Caco-2 (cell line): ENCODE results near the gene PDGFD. TPM values are rescaled to one million over a fixed set of nuclear protein-coding genes. Genes with fewer than 3 reads are reported as not detected.

Source experiments
- BruUV-seq: library from RNA; stranded (reverse); fragments of 400-500 nt; replicated peaks from 2 replicates; lab custom pipeline; 2021; lab: Mats Ljungman, UMichigan
- CTCF ChIA-PET: fragments of 300-600 bp; sonication (Branson Sonifier 250); formaldehyde crosslinking; loops from one replicate; lab custom pipeline; 2022; ENCODE audit warnings: antibody characterized with exemption; lab: Charles Lee
- POLR2A ChIA-PET: fragments of 300-600 bp; sonication (Branson Sonifier 250); formaldehyde crosslinking; loops from one replicate; lab custom pipeline; 2022; ENCODE audit warnings: antibody characterized with exemption; lab: Charles Lee
- DNase-seq, 2 experiments: peaks; one replicate each; pipeline versions ENCODE4 v3.0.0 to v3.0.0-alpha.2; 2020 to 2022
- H3K27me3 ChIP-seq: replicated peaks from 2 replicates; pipeline ENCODE4 v1.6.0; 2011; ENCODE audit warnings: low read length; ENCODE audit not compliant: control insufficient read depth, insufficient read depth
- H3K36me3 ChIP-seq: 2 replicates; pipeline ENCODE4 v1.5.1; 2011; ENCODE audit warnings: low read length; ENCODE audit not compliant: control insufficient read depth, insufficient read depth
- H3K4me1 ChIP-seq: fragments of 250-450 bp; sonication (Bioruptor Pico); 2 replicates; pipeline ENCODE4 v1.5.1; 2020; ENCODE audit warnings: mild to moderate bottlenecking
- H3K4me3 ChIP-seq: 2 replicates; pipeline ENCODE4 v1.5.1; 2011; ENCODE audit warnings: low read depth, mild to moderate bottlenecking, control low read depth, low read length
- H3K9me3 ChIP-seq: fragments of 250-450 bp; sonication (Bioruptor Pico); 2 replicates; pipeline ENCODE4 v1.5.1; 2020; ENCODE audit warnings: mild to moderate bottlenecking, moderate library complexity
- H3K27ac Mint-ChIP-seq: one replicate; pipeline ENCODE4 v1.8.0; 2022; ENCODE audit warnings: mixed read lengths; ENCODE audit not compliant: unreplicated experiment
- H3K27me3 Mint-ChIP-seq: one replicate; pipeline ENCODE4 v1.8.0; 2022; ENCODE audit warnings: mixed read lengths; ENCODE audit not compliant: insufficient read depth, unreplicated experiment
- H3K36me3 Mint-ChIP-seq: one replicate; pipeline ENCODE4 v1.8.0; 2022; ENCODE audit warnings: mild to moderate bottlenecking, mixed read lengths; ENCODE audit not compliant: insufficient read depth, unreplicated experiment
- H3K4me1 Mint-ChIP-seq: one replicate; pipeline ENCODE4 v1.8.0; 2022; ENCODE audit warnings: low read depth, mixed read lengths; ENCODE audit not compliant: unreplicated experiment
- H3K4me3 Mint-ChIP-seq: one replicate; pipeline ENCODE4 v1.8.0; 2022; ENCODE audit warnings: mild to moderate bottlenecking, moderate library complexity, mixed read lengths; ENCODE audit not compliant: unreplicated experiment
- H3K9me3 Mint-ChIP-seq: one replicate; pipeline ENCODE4 v1.8.0; 2022; ENCODE audit warnings: mixed read lengths; ENCODE audit not compliant: unreplicated experiment
- CTCF ChIP-seq, 2 experiments: fragments of 200-600 bp in 1 of 2; IDR thresholded peaks; 1 replicate in 1 of 2; 2 replicates in 1 of 2; pipeline versions ENCODE4 v1.5.1 to v1.8.0; 2011 to 2022; ENCODE audit warnings: antibody characterized with exemption in 1 of 2, control low read depth in 1 of 2, inconsistent platforms in 1 of 2, low read depth in 1 of 2, low read length in 1 of 2, mild to moderate bottlenecking in 1 of 2, moderate library complexity in 1 of 2; ENCODE audit not compliant: insufficient read depth in 1 of 2, severe bottlenecking in 1 of 2, unreplicated experiment in 1 of 2
- intact Hi-C: fragments of 100-400 bp; cut with micrococcal nuclease; formaldehyde crosslinking; loops from one replicate; pipeline ENCODE4 v1.10.0; 2022; ENCODE audit not compliant: unreplicated experiment
- total RNA-seq: library from RNA; stranded (reverse); gene quantifications from 2 replicates; pipeline ENCODE4 v1.2.3, GENCODE V29; 2022

The PDGFD gene
- total RNA-seq, 1 experiment from 2014 or later, result not detected

- POLR2A ChIA-PET, result no interaction called here
- H3K4me1 Mint-ChIP-seq, result no peaks in the 10 kb centered on the region
- BruUV-seq, result no TSS peak
- intact Hi-C loops, result no loop called here
- H3K27me3 Mint-ChIP-seq, result peaks cover 6% of the 10 kb centered on the region
- Histone ChIP-seq H3K4me1 (peaks cover under 1% of the 10 kb centered on the region; the same call in 1 of the 2 replicates), H3K36me3 (no peaks in the 10 kb centered on the region), H3K4me3 (no peak overlapping the region), H3K9me3 (no peaks in the 10 kb centered on the region), H3K27me3 (no peaks in the 10 kb centered on the region)
- no peaks in the 10 kb centered on the region for H3K36me3 Mint-ChIP-seq
- no peak for DNase-seq
- CTCF ChIA-PET, result no interaction called here
- no peaks in the 10 kb centered on the region for H3K9me3 Mint-ChIP-seq
- TF ChIP-seq CTCF (IDR thresholded peaks at IDR 0.05; ENCODE audit: insufficient read depth in 1 of 2, low read depth in 1 of 2, low read length in 1 of 2, severe bottlenecking in 1 of 2, unreplicated experiment in 1 of 2), result no peak
- H3K27ac Mint-ChIP-seq, result no peak overlapping the region
- H3K4me3 Mint-ChIP-seq, result no peak overlapping the region
Measured at GRCh38 chr11:104129145-104129544, 34.8 kb downstream of the PDGFD start.

- H3K27me3 Mint-ChIP-seq, result peaks cover 11% of the 10 kb centered on the region
- Histone ChIP-seq H3K4me1 (no peaks in the 10 kb centered on the region), H3K36me3 (no peaks in the 10 kb centered on the region), H3K4me3 (no peak overlapping the region), H3K27me3 (no peaks in the 10 kb centered on the region), H3K9me3 (no peaks in the 10 kb centered on the region)
- TF ChIP-seq CTCF (IDR thresholded peaks at IDR 0.05; ENCODE audit: insufficient read depth in 1 of 2, low read depth in 1 of 2, low read length in 1 of 2, severe bottlenecking in 1 of 2, unreplicated experiment in 1 of 2), result no peak
- intact Hi-C loops, result no loop called here
- ChIA-PET CTCF (no interaction called here), POLR2A (no interaction called here)
- no peaks in the 10 kb centered on the region for H3K9me3 Mint-ChIP-seq
- BruUV-seq, result no TSS peak
- H3K27ac Mint-ChIP-seq, result no peak overlapping the region
- no peaks in the 10 kb centered on the region for H3K4me1 Mint-ChIP-seq
- H3K4me3 Mint-ChIP-seq, result no peak overlapping the region
- H3K36me3 Mint-ChIP-seq, result no peaks in the 10 kb centered on the region
- no peak for DNase-seq
Measured at GRCh38 chr11:104127828-104128227, 36.1 kb downstream of the PDGFD start.

- Mint-ChIP-seq H3K27ac (no peak overlapping the region), H3K4me1 (no peaks in the 10 kb centered on the region), H3K4me3 (no peak overlapping the region), H3K27me3 (peaks cover 11% of the 10 kb centered on the region), H3K9me3 (no peaks in the 10 kb centered on the region), H3K36me3 (no peaks in the 10 kb centered on the region)
- Histone ChIP-seq H3K36me3 (no peaks in the 10 kb centered on the region), H3K27me3 (no peaks in the 10 kb centered on the region), H3K9me3 (no peaks in the 10 kb centered on the region), H3K4me1 (no peaks in the 10 kb centered on the region), H3K4me3 (no peak overlapping the region)
- DNase-seq, result no peak
- no peak for TF ChIP-seq CTCF (IDR thresholded peaks at IDR 0.05; ENCODE audit: insufficient read depth in 1 of 2, low read depth in 1 of 2, low read length in 1 of 2, severe bottlenecking in 1 of 2, unreplicated experiment in 1 of 2)
- CTCF ChIA-PET, result no interaction called here
- no TSS peak for BruUV-seq
- POLR2A ChIA-PET, result no interaction called here
- intact Hi-C loops, result no loop called here
Measured at GRCh38 chr11:104126464-104126863, 37.5 kb downstream of the PDGFD start.
